A549 (cell line): ENCODE results near the gene RGS1. TPM values are rescaled to one million over a fixed set of nuclear protein-coding genes. Genes with fewer than 3 reads are reported as not detected.

Experiments
- ATAC-seq, 2 experiments: fragments of 200-7000 bp in 1 of 2; fragments of >200 bp in 1 of 2; cut with Nextera tagmentation in 1 of 2; cut with Tn5 transposase in 1 of 2; 3 replicates each; pipeline versions ENCODE4 v1.8.0 to v1.9.1; 2018 to 2020; ENCODE audit warnings: mild to moderate bottlenecking in 1 of 2, moderate library complexity in 1 of 2
- CTCF ChIA-PET: fragments of 300-600 bp; sonication (Branson Sonifier 250); formaldehyde crosslinking; extraction: SDS; loops from one replicate; lab custom pipeline; 2021; ENCODE audit warnings: antibody characterized with exemption, inconsistent platforms; lab: Yijun Ruan, JAX
- POLR2A ChIA-PET: fragments of 350-600 bp; formaldehyde crosslinking; extraction: SDS; loops from one replicate; lab custom pipeline; 2021; ENCODE audit warnings: antibody characterized with exemption, inconsistent platforms; lab: Yijun Ruan, JAX
- DNase-seq, 2 experiments: peaks; one replicate each; pipeline versions ENCODE4 v3.0.0 to v3.0.0-alpha.2; 2011 to 2016; ENCODE audit warnings: low read depth in 1 of 2, low spot score in 1 of 2
- FAIRE-seq: peaks from 2 replicates; lab custom pipeline; 2011; peaks lifted over from hg19 to GRCh38; lab: Jason Lieb, UNC
- H3K27ac ChIP-seq, 2 experiments: fragments of >200 bp; sonication (Bioruptor Twin); formaldehyde crosslinking; 3 replicates each; pipeline ENCODE4 v1.5.1; 2016 to 2017
- H3K4me1 ChIP-seq: fragments of >200 bp; sonication (Bioruptor Twin); formaldehyde crosslinking; 3 replicates; pipeline ENCODE4 v1.6.1; 2016
- H3K4me2 ChIP-seq: fragments of >200 bp; sonication (Bioruptor Twin); formaldehyde crosslinking; 3 replicates; pipeline ENCODE4 v1.6.1; 2016
- H3K4me3 ChIP-seq: fragments of >200 bp; sonication (Bioruptor Twin); formaldehyde crosslinking; 3 replicates; pipeline ENCODE4 v1.5.1; 2016
- H3K9me3 ChIP-seq: fragments of >200 bp; sonication (Bioruptor Twin); formaldehyde crosslinking; 3 replicates; pipeline ENCODE4 v1.6.1; 2016
- ATOH8 ChIP-seq: fragments of 250-450 bp; sonication (Bioruptor Pico); IDR thresholded peaks from 2 replicates; pipeline ENCODE4 v1.5.0; 2020; ENCODE audit warnings: low read depth, mild to moderate bottlenecking, moderate library complexity
- BHLHE40 ChIP-seq: IDR thresholded peaks from 2 replicates; pipeline ENCODE4 v1.6.1; 2012; ENCODE audit warnings: low read depth, low read length, inconsistent platforms
- CHD2 ChIP-seq: fragments of 150-350 bp; IDR thresholded peaks from 2 replicates; pipeline ENCODE4 v1.6.1; 2014; ENCODE audit warnings: low read length; ENCODE audit not compliant: partially characterized antibody
- CHD4 ChIP-seq: fragments of 200-600 bp; sonication (generic); IDR thresholded peaks from 2 replicates; pipeline ENCODE4 v1.6.1; 2016; ENCODE audit warnings: antibody characterized with exemption, mild to moderate bottlenecking, borderline replicate concordance
- E2F6 ChIP-seq: IDR thresholded peaks from 2 replicates; pipeline ENCODE4 v1.6.1; 2012; ENCODE audit warnings: low read depth, borderline replicate concordance
- EP300 ChIP-seq, 2 experiments: fragments of >200 bp; sonication (Bioruptor Twin); formaldehyde crosslinking; IDR thresholded peaks; 2 replicates in 1 of 2; 3 replicates in 1 of 2; pipeline ENCODE4 v1.6.1; 2016 to 2017
- HOXB13 ChIP-seq: fragments of 250-450 bp; sonication (Bioruptor Pico); IDR thresholded peaks from 2 replicates; pipeline ENCODE4 v1.5.0; 2020; ENCODE audit warnings: low read depth, mild to moderate bottlenecking, moderate library complexity
- HOXB5 ChIP-seq: fragments of 250-450 bp; sonication (Bioruptor Pico); IDR thresholded peaks from 2 replicates; pipeline ENCODE4 v1.5.0; 2020; ENCODE audit warnings: mild to moderate bottlenecking, moderate library complexity
- JUNB ChIP-seq: fragments of >200 bp; sonication (Bioruptor Twin); formaldehyde crosslinking; IDR thresholded peaks from 2 replicates; pipeline ENCODE4 v1.6.1; 2016
- MAX ChIP-seq: IDR thresholded peaks from 2 replicates; pipeline ENCODE4 v1.6.1; 2012
- MAZ ChIP-seq: fragments of 150-350 bp; IDR thresholded peaks from 2 replicates; pipeline ENCODE4 v1.6.1; 2014; ENCODE audit warnings: antibody characterized with exemption, low read depth, low read length, borderline replicate concordance
- MYC ChIP-seq: IDR thresholded peaks from 2 replicates; pipeline ENCODE4 v1.6.1; 2012; ENCODE audit warnings: mild to moderate bottlenecking, inconsistent platforms, low read length, improper control_type of control experiment, borderline replicate concordance
- NPAS2 ChIP-seq: fragments of 250-450 bp; sonication (Bioruptor Pico); IDR thresholded peaks from 2 replicates; pipeline ENCODE4 v1.8.0; 2022; ENCODE audit warnings: mild to moderate bottlenecking, moderate library complexity, borderline replicate concordance
- NR3C1 ChIP-seq: fragments of >200 bp; sonication (Bioruptor Twin); formaldehyde crosslinking; IDR thresholded peaks from 3 replicates; pipeline ENCODE4 v1.6.1; 2017
- POLR2A ChIP-seq: IDR thresholded peaks from 2 replicates; pipeline ENCODE4 v1.6.1; 2012; ENCODE audit warnings: mild to moderate bottlenecking, low read length
- SMC3 ChIP-seq: fragments of >200 bp; sonication (Bioruptor Twin); formaldehyde crosslinking; IDR thresholded peaks from 3 replicates; pipeline ENCODE4 v1.6.1; 2018; ENCODE audit warnings: inconsistent platforms
- SREBF2 ChIP-seq: fragments of 450-650 bp; IDR thresholded peaks from 2 replicates; pipeline ENCODE4 v1.6.1; 2014; ENCODE audit warnings: mild to moderate bottlenecking, moderate library complexity
- USF2 ChIP-seq: fragments of 450-650 bp; IDR thresholded peaks from 2 replicates; pipeline ENCODE4 v1.6.1; 2014; ENCODE audit warnings: antibody characterized with exemption
- ZSCAN20 ChIP-seq: fragments of 250-450 bp; sonication (Bioruptor Pico); IDR thresholded peaks from 2 replicates; pipeline ENCODE4 v1.8.0; 2022; ENCODE audit warnings: mild to moderate bottlenecking, moderate library complexity
- WGBS: methylation state at CpG from one replicate; pipeline ENCODE4 v1.1.6; 2017; ENCODE audit errors: missing lambda C conversion rate; 5-methylcytosine and 5-hydroxymethylcytosine counted together
- polyA plus RNA-seq, 4 experiments: library from polyadenylated mRNA; depleted of rRNA in 3 of 4; stranded (reverse); fragments of >200 nt; fragmentation: RNase III in 1 of 4; extraction: RNeasy Plus Mini Kit Qiagen cat#74134 plus additional on column Dnase treatment in 1 of 4; gene quantifications; 2 replicates in 3 of 4; 3 replicates in 1 of 4; pipeline ENCODE4 v1.2.3, GENCODE V29; 2011 to 2017

Gene RGS1
- polyA plus RNA-seq, 2 of the 4 experiments (the other 2 are of a cell fraction) = not detected

- no peak overlapping the region for H3K4me2 ChIP-seq
- FAIRE-seq = peak; percentile 32
- H3K9me3 ChIP-seq = no peaks in the 10 kb centered on the region
- no peaks in the 10 kb centered on the region for H3K4me1 ChIP-seq
- H3K27ac ChIP-seq = no peak overlapping the region
- TF ChIP-seq E2F6 (no peak), BHLHE40 (no peak), CHD2 (no peak), POLR2A (no peak), MAX (no peak), MAZ (no peak), EP300 (IDR thresholded peaks at IDR 0.05) (no peak), HOXB5 (no peak), NR3C1 (no peak), NPAS2 (CRISPR knock-in tag) (no peak), SMC3 (no peak), ZSCAN20 (CRISPR knock-in tag) (no peak), CHD4 (no peak), SREBF2 (no peak), JUNB (no peak), ATOH8 (CRISPR knock-in tag) (no peak), MYC (no peak), USF2 (no peak), HOXB13 (CRISPR knock-in tag) (no peak)
- TF ChIP-seq, all 56 proteins: peak for 0
- WGBS = 62% methylated on average over 3 of the region's 3 CpGs
- H3K4me3 ChIP-seq = no peak overlapping the region
- DNase-seq (no peak), ATAC-seq (no peak)
- POLR2A ChIA-PET = no interaction called here
- CTCF ChIA-PET = no interaction called here
Measured at GRCh38 chr1:192629612-192630011, 54.0 kb downstream of the RGS1 start.

Other genes starting within 250 kb of the RGS1 start
- not detected in 2 replicates for gene RGS13, start 60.4 kb downstream of the RGS1 start, polyA plus RNA-seq (2011; rRNA removed)
- not detected in 3 replicates for gene RGS13, start 60.4 kb downstream of the RGS1 start, polyA plus RNA-seq (2017; fragmentation: RNase III; extraction: RNeasy Plus Mini Kit Qiagen cat#74134 plus additional on column Dnase treatment)
- gene RGS2, start 233.3 kb downstream of the RGS1 start, polyA plus RNA-seq (2011; rRNA removed) = 17.9 and 26.5 TPM in 2 replicates
- 18.4 to 20.1 TPM (median 20.1 TPM) in 3 replicates for gene RGS2, start 233.3 kb downstream of the RGS1 start, polyA plus RNA-seq (2017; fragmentation: RNase III; extraction: RNeasy Plus Mini Kit Qiagen cat#74134 plus additional on column Dnase treatment)